B cell (primary cell): ENCODE data around the gene MOAP1. TPM values are rescaled to one million over a fixed set of nuclear protein-coding genes. Genes with fewer than 3 reads are reported as not detected.

Source experiments
- ATAC-seq: fragments of 200-7000 bp; cut with Tn5 transposase; one replicate; pipeline ENCODE4 v1.10.0; 2021; ENCODE audit warnings: low read depth, mild to moderate bottlenecking, moderate number of reproducible peaks, moderate library complexity
- CTCF ChIA-PET: fragments of 350-600 bp; sonication (Branson Sonifier 250); formaldehyde crosslinking; loops from one replicate; lab custom pipeline; 2021; ENCODE audit warnings: antibody characterized with exemption, inconsistent platforms; lab: Charles Lee
- POLR2A ChIA-PET: fragments of 350-600 bp; sonication (Branson Sonifier 250); formaldehyde crosslinking; loops from one replicate; lab custom pipeline; 2021; ENCODE audit warnings: antibody characterized with exemption; lab: Charles Lee
- DNase-seq: peaks from one replicate; pipeline ENCODE4 v3.0.0; 2013
- H2AFZ ChIP-seq: 2 replicates; pipeline ENCODE4 v1.6.1; 2012; ENCODE audit warnings: mild to moderate bottlenecking, low read depth, low read length; ENCODE audit not compliant: insufficient read depth, poor library complexity, severe bottlenecking
- H3K27ac ChIP-seq, 2 donors: 1 replicate in 1 of 2; 2 replicates in 1 of 2; pipeline ENCODE4 v1.5.1; 2012 to 2013; ENCODE audit warnings: low read length in 2 of 2, mild to moderate bottlenecking in 2 of 2, moderate library complexity in 1 of 2
- H3K27me3 ChIP-seq, 4 experiments: fragments of 200-600 bp in 1 of 4; sonication (generic) in 1 of 4; replicated peaks in 1 of 4; 1 replicate in 2 of 4; 2 replicates in 2 of 4; pipeline versions ENCODE4 v1.6.1 to v1.7.0; 2013 to 2016; ENCODE audit warnings: low read length in 3 of 4, mild to moderate bottlenecking in 2 of 4, mixed read lengths in 1 of 4, moderate library complexity in 1 of 4; ENCODE audit not compliant: insufficient read depth in 4 of 4, control insufficient read depth in 3 of 4; ENCODE audit errors: control extremely low read depth in 1 of 4
- H3K36me3 ChIP-seq, 2 experiments: replicated peaks in 1 of 2; 1 replicate in 1 of 2; 2 replicates in 1 of 2; pipeline versions ENCODE4 v1.6.1 to v1.7.1; 2013; ENCODE audit warnings: low read length in 1 of 2; ENCODE audit not compliant: insufficient read depth in 2 of 2, control insufficient read depth in 1 of 2; ENCODE audit errors: control extremely low read depth in 1 of 2, extremely low read depth in 1 of 2
- H3K4me1 ChIP-seq, 2 donors: fragments of 200-600 bp in 1 of 2; sonication (generic) in 1 of 2; 1 replicate in 1 of 2; 2 replicates in 1 of 2; pipeline versions ENCODE4 v1.5.1 to v1.6.1; 2013 to 2017; ENCODE audit warnings: low read length in 2 of 2; ENCODE audit not compliant: control insufficient read depth in 2 of 2, insufficient read depth in 2 of 2
- H3K4me2 ChIP-seq: replicated peaks from 2 replicates; pipeline ENCODE3; 2012; ENCODE audit warnings: mild to moderate bottlenecking, low read depth, low read length; ENCODE audit not compliant: poor library complexity, severe bottlenecking
- H3K4me3 ChIP-seq, 5 experiments: fragments of 200-600 bp in 1 of 5; sonication (generic) in 1 of 5; 1 replicate in 3 of 5; 2 replicates in 2 of 5; pipeline versions ENCODE4 v1.5.1 to v1.7.0; 2011 to 2016; ENCODE audit warnings: low read length in 4 of 5, mild to moderate bottlenecking in 4 of 5, low read depth in 2 of 5, control low read depth in 1 of 5, moderate library complexity in 1 of 5; ENCODE audit not compliant: insufficient read depth in 1 of 5; ENCODE audit errors: control extremely low read depth in 1 of 5, extremely low read depth in 1 of 5
- H3K79me2 ChIP-seq: fragments of 200-600 bp; sonication (generic); one replicate; pipeline ENCODE4 v1.6.0; 2016; ENCODE audit warnings: low read length; ENCODE audit not compliant: control insufficient read depth, insufficient read depth
- H3K9ac ChIP-seq: fragments of 200-600 bp; sonication (generic); 2 replicates; pipeline ENCODE4 v1.6.1; 2017; ENCODE audit warnings: mild to moderate bottlenecking, low read length, moderate library complexity
- H3K9me3 ChIP-seq, 3 donors: one replicate each; pipeline versions ENCODE4 v1.6.1 to v1.7.1; 2013; ENCODE audit warnings: low read length in 2 of 3; ENCODE audit not compliant: control insufficient read depth in 2 of 3, insufficient read depth in 1 of 3; ENCODE audit errors: control extremely low read depth in 1 of 3
- H4K20me1 ChIP-seq: 2 replicates; pipeline ENCODE4 v1.6.0; 2012; ENCODE audit warnings: mild to moderate bottlenecking, low read length; ENCODE audit not compliant: insufficient read depth, control insufficient read depth, poor library complexity, severe bottlenecking
- H3K27ac Mint-ChIP-seq: one replicate; pipeline ENCODE4 v1.8.0; 2021; ENCODE audit warnings: mixed read lengths
- H3K27me3 Mint-ChIP-seq: one replicate; pipeline ENCODE4 v1.8.0; 2021; ENCODE audit warnings: mixed read lengths
- H3K4me1 Mint-ChIP-seq: one replicate; pipeline ENCODE4 v1.8.0; 2021; ENCODE audit warnings: mixed read lengths
- H3K4me3 Mint-ChIP-seq: one replicate; pipeline ENCODE4 v1.8.0; 2021; ENCODE audit warnings: mixed read lengths
- H3K9me3 Mint-ChIP-seq: one replicate; pipeline ENCODE4 v1.8.0; 2022; ENCODE audit warnings: mixed read lengths; ENCODE audit not compliant: insufficient read depth
- EZH2 ChIP-seq: IDR thresholded peaks from 2 replicates; pipeline ENCODE4 v1.6.1; 2012; ENCODE audit warnings: borderline replicate concordance, low read depth, mild to moderate bottlenecking, moderate library complexity, low read length; ENCODE audit not compliant: insufficient read depth, poor library complexity, severe bottlenecking
- WGBS: methylation state at CpG from one replicate; pipeline ENCODE4 v1.1.5; 2013; ENCODE audit warnings: missing lambda C conversion rate; ENCODE audit not compliant: insufficient coverage; 5-methylcytosine and 5-hydroxymethylcytosine counted together
- intact Hi-C: fragments of 100-400 bp; cut with micrococcal nuclease; formaldehyde crosslinking; loops from one replicate; pipeline ENCODE4 v1.10.0; 2022
- polyA plus RNA-seq: library from polyadenylated mRNA; depleted of rRNA; stranded (reverse); fragments of >200 nt; gene quantifications from 2 replicates; pipeline ENCODE4 v1.2.3, GENCODE V29; 2012
- total RNA-seq, 2 donors: library from RNA; stranded (reverse); fragments of 120-200 nt in 1 of 2; gene quantifications; 1 replicate in 1 of 2; 2 replicates in 1 of 2; pipeline versions ENCODE4 v1.2.3 to v1.2.4, GENCODE V29; 2013 to 2022
- TF ChIP-seq, protein P1 (sequence below): fragments of 200-600 bp; IDR thresholded peaks from one replicate; pipeline ENCODE4 v1.8.0; 2022; ENCODE audit warnings: antibody characterized with exemption, mild to moderate bottlenecking

Gene MOAP1
- total and polyA plus RNA-seq, 2 donors (not counting 1 experiment from before 2014, with no cell fraction given), result 30.8 to 74.9 TPM

DNA sequence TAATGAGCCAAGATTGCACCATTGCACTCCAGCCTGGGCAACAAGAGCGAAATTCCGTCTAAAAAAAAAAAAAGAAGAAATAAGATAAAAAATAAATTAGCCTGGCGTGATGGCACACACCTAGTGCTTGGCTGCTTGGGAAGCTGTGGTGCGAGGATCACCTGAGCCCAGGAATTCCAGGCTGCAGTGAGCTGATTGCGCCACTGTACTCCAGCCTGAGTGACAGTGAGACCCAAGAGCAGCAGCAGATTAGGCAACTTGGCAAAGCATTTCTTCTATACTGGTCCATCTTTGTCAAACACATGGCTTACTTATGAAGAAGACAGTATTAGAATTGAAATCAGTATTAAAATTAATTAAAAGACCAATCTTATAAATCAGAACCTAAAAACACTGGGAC lies 15.9 kb upstream of the MOAP1 start:
- no peak overlapping the region for H3K27ac Mint-ChIP-seq
- WGBS, result 98% methylated on average over 3 of the region's 5 CpGs
- no peaks in the 10 kb centered on the region for H4K20me1 ChIP-seq
- no peaks in the 10 kb centered on the region for H3K27me3 Mint-ChIP-seq
- no peak overlapping the region for H3K4me3 ChIP-seq
- H3K9me3 ChIP-seq, result no peaks in the 10 kb centered on the region
- intact Hi-C loops, result loop anchor here (10.0 kb wide), 2 partner anchors 174 to 764 kb away; no protein-coding TSS in a partner anchor
- no peak overlapping the region for H2AFZ ChIP-seq
- no peak overlapping the region for H3K4me2 ChIP-seq
- H3K27me3 ChIP-seq, result no peaks in the 10 kb centered on the region
- H3K4me1 Mint-ChIP-seq, result peaks cover 13% of the 10 kb centered on the region
- peaks cover 0 to 2% of the 10 kb centered on the region in 2 experiments for H3K36me3 ChIP-seq
- no peaks in the 10 kb centered on the region for H3K9me3 Mint-ChIP-seq
- CTCF ChIA-PET, result no interaction called here
- peaks cover 47% of the 10 kb centered on the region for H3K79me2 ChIP-seq
- H3K27ac ChIP-seq, result no peak overlapping the region
- H3K4me1 ChIP-seq, result peaks cover under 1 to 4% of the 10 kb centered on the region in 2 donors
- POLR2A ChIA-PET, result no interaction called here
- no peak overlapping the region for H3K4me3 Mint-ChIP-seq
- TF ChIP-seq, protein P1, sequence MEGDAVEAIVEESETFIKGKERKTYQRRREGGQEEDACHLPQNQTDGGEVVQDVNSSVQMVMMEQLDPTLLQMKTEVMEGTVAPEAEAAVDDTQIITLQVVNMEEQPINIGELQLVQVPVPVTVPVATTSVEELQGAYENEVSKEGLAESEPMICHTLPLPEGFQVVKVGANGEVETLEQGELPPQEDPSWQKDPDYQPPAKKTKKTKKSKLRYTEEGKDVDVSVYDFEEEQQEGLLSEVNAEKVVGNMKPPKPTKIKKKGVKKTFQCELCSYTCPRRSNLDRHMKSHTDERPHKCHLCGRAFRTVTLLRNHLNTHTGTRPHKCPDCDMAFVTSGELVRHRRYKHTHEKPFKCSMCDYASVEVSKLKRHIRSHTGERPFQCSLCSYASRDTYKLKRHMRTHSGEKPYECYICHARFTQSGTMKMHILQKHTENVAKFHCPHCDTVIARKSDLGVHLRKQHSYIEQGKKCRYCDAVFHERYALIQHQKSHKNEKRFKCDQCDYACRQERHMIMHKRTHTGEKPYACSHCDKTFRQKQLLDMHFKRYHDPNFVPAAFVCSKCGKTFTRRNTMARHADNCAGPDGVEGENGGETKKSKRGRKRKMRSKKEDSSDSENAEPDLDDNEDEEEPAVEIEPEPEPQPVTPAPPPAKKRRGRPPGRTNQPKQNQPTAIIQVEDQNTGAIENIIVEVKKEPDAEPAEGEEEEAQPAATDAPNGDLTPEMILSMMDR, result no peak
- TF ChIP-seq EZH2, result no peak
- no peak overlapping the region for H3K9ac ChIP-seq
- DNase-seq, result no peak
- no peak for ATAC-seq

DNA sequence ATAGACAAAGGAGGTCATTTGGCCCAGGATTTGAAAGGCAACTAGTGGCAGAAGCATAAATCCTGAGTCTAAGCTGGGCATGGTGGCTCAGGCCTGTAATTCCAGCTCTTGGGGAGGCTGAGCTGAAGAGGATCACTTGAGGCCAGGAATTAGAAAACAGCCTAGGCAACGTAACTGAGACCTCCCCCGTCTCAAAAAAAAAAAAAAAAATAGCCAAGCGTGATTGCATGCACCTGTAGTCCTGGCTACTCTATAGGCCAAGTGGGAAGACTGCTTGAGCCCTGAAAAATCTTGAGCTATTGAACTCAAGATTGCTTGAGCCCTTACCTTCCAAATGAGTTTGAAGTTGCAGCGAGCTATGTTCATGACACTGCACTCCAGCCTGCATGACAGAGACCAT lies 14.3 kb upstream of the MOAP1 start:
- H3K27ac Mint-ChIP-seq, result no peak overlapping the region
- POLR2A ChIA-PET, result no interaction called here
- TF ChIP-seq, protein P1, result no peak
- no peak for TF ChIP-seq EZH2

More for the DNA sequence above, 14.3 kb upstream of the MOAP1 start:
- H3K9ac ChIP-seq, result no peak overlapping the region
- H2AFZ ChIP-seq, result no peak overlapping the region
- no peaks in the 10 kb centered on the region for H3K27me3 ChIP-seq
- no peaks in the 10 kb centered on the region for H3K36me3 ChIP-seq
- WGBS, result 100% methylated on average over 3 of the region's 4 CpGs
- no peak overlapping the region for H3K27ac ChIP-seq
- H3K4me1 Mint-ChIP-seq, result no peaks in the 10 kb centered on the region
- no peaks in the 10 kb centered on the region for H4K20me1 ChIP-seq
- no peaks in the 10 kb centered on the region for H3K4me1 ChIP-seq
- DNase-seq, result no peak
- no peak overlapping the region for H3K4me3 Mint-ChIP-seq
- intact Hi-C loops, result no loop called here
- H3K4me2 ChIP-seq, result no peak overlapping the region
- CTCF ChIA-PET, result interaction anchor here (0.6 to 1.0 kb wide), 3 partner anchors 8 to 20 kb away, joined by 3 read pairs; no protein-coding TSS in a partner anchor
- H3K27me3 Mint-ChIP-seq, result no peaks in the 10 kb centered on the region
- H3K79me2 ChIP-seq, result peaks cover 41% of the 10 kb centered on the region
- H3K9me3 ChIP-seq, result no peaks in the 10 kb centered on the region
- ATAC-seq, result no peak
- no peak overlapping the region for H3K4me3 ChIP-seq
- H3K9me3 Mint-ChIP-seq, result no peaks in the 10 kb centered on the region
